SK-N-SH (cell line): ENCODE results near the gene UCK1. TPM values are rescaled to one million over a fixed set of nuclear protein-coding genes. Genes with fewer than 3 reads are reported as not detected.
"Not testable (repeated sequence)": the region's sequence is repeated elsewhere in the genome, so short reads cannot be mapped to it uniquely, and the experiment has no call there.

ENCODE experiments used
- CTCF ChIA-PET: fragments of 300-600, 350-600 bp; formaldehyde crosslinking; extraction: SDS; loops from one replicate; lab custom pipeline; 2021; lab: Yijun Ruan, JAX
- POLR2A ChIA-PET: fragments of 350-600 bp; sonication (Branson Sonifier 250); formaldehyde crosslinking; extraction: SDS; loops from one replicate; lab custom pipeline; 2020; ENCODE audit warnings: antibody characterized with exemption, inconsistent platforms; lab: Yijun Ruan, JAX
- DNase-seq: peaks from one replicate; pipeline ENCODE4 v3.0.0; 2012
- H2AFZ ChIP-seq: fragments of 200-600 bp; sonication (generic); 2 replicates; pipeline ENCODE4 v1.8.1; 2016; ENCODE audit warnings: antibody characterized with exemption, mild to moderate bottlenecking, low read depth
- H3F3A ChIP-seq: fragments of 200-600 bp; sonication (generic); replicated peaks from 2 replicates; pipeline ENCODE3; 2016; ENCODE audit warnings: antibody characterized with exemption, mild to moderate bottlenecking; ENCODE audit not compliant: insufficient read depth
- H3K27ac ChIP-seq, 2 experiments: fragments of 200-500 bp in 1 of 2; fragments of 200-600 bp in 1 of 2; sonication (Bioruptor generic) in 1 of 2; sonication (generic), shearing (Covaris generic) in 1 of 2; 2 replicates each; pipeline versions ENCODE4 v1.5.1 to v1.6.1; 2014 to 2016; ENCODE audit warnings: low read depth in 2 of 2, inconsistent platforms in 1 of 2, low read length in 1 of 2, mild to moderate bottlenecking in 1 of 2, mixed read lengths in 1 of 2
- H3K27me3 ChIP-seq: fragments of 200-600 bp; sonication (generic), shearing (Covaris generic); 2 replicates; pipeline ENCODE4 v1.6.1; 2016; ENCODE audit warnings: mixed run types; ENCODE audit not compliant: insufficient read depth
- H3K36me3 ChIP-seq, 2 experiments: fragments of 200-500 bp in 1 of 2; fragments of 200-600 bp in 1 of 2; sonication (Bioruptor generic) in 1 of 2; sonication (generic) in 1 of 2; replicated peaks in 1 of 2; 2 replicates each; pipeline versions ENCODE3 to v1.5.1; 2014 to 2016; ENCODE audit warnings: low read length in 1 of 2, mild to moderate bottlenecking in 1 of 2; ENCODE audit not compliant: insufficient read depth in 2 of 2, control insufficient read depth in 1 of 2
- H3K4me1 ChIP-seq, 2 experiments: fragments of 200-500 bp in 1 of 2; fragments of 200-600 bp in 1 of 2; sonication (Bioruptor generic) in 1 of 2; sonication (generic), shearing (Covaris generic) in 1 of 2; 2 replicates each; pipeline versions ENCODE4 v1.5.1 to v1.6.1; 2014 to 2016; ENCODE audit warnings: low read depth in 1 of 2, low read length in 1 of 2, mixed run types in 1 of 2; ENCODE audit not compliant: insufficient read depth in 2 of 2, control insufficient read depth in 1 of 2
- H3K4me2 ChIP-seq: fragments of 200-600 bp; sonication (generic), shearing (Covaris generic); 2 replicates; pipeline ENCODE4 v1.6.1; 2017; ENCODE audit warnings: mixed run types
- H3K4me3 ChIP-seq, 2 experiments: fragments of 200-500 bp in 1 of 2; fragments of 200-600 bp in 1 of 2; sonication (Bioruptor generic) in 1 of 2; sonication (generic), shearing (Covaris generic) in 1 of 2; 2 replicates each; pipeline versions ENCODE4 v1.5.1 to v1.8.1; 2014 to 2016; ENCODE audit warnings: low read depth in 2 of 2, inconsistent platforms in 1 of 2, low read length in 1 of 2, mild to moderate bottlenecking in 1 of 2, mixed read lengths in 1 of 2, moderate library complexity in 1 of 2
- H3K79me2 ChIP-seq: fragments of 200-600 bp; sonication (generic); 2 replicates; pipeline ENCODE4 v1.8.1; 2017; ENCODE audit warnings: mild to moderate bottlenecking; ENCODE audit not compliant: insufficient read depth
- H3K9ac ChIP-seq: fragments of 200-600 bp; sonication (generic); 2 replicates; pipeline ENCODE4 v1.6.1; 2017; ENCODE audit warnings: mixed run types
- H3K9me2 ChIP-seq: fragments of 200-600 bp; sonication (generic); 2 replicates; pipeline ENCODE4 v1.6.1; 2017; ENCODE audit warnings: mixed run types
- H3K9me3 ChIP-seq: fragments of 200-600 bp; sonication (generic); 2 replicates; pipeline ENCODE4 v1.6.1; 2017; ENCODE audit warnings: mixed run types, mild to moderate bottlenecking, moderate library complexity
- H4K20me1 ChIP-seq: fragments of 200-600 bp; sonication (generic); 2 replicates; pipeline ENCODE4 v1.6.1; 2017; ENCODE audit warnings: mild to moderate bottlenecking, mixed run types; ENCODE audit not compliant: insufficient read depth
- CTCF ChIP-seq: fragments of 200-600 bp; sonication (generic); IDR thresholded peaks from 2 replicates; pipeline ENCODE4 v1.6.1; 2017; ENCODE audit warnings: antibody characterized with exemption, mild to moderate bottlenecking, moderate library complexity
- EZH2phosphoT487 ChIP-seq: fragments of 200-600 bp; sonication (generic); IDR thresholded peaks from 2 replicates; pipeline ENCODE4 v1.6.1; 2017; ENCODE audit warnings: low read depth, mixed run types, mild to moderate bottlenecking, antibody characterized with exemption, moderate library complexity, borderline replicate concordance
- FOSL2 ChIP-seq: IDR thresholded peaks from 2 replicates; pipeline ENCODE4 v1.4.0; 2012; ENCODE audit warnings: low read depth, mild to moderate bottlenecking, moderate library complexity, borderline replicate concordance
- FOXM1 ChIP-seq: IDR thresholded peaks from 2 replicates; pipeline ENCODE4 v1.4.0; 2012; ENCODE audit warnings: low read depth, mild to moderate bottlenecking
- GATA2 ChIP-seq: sonication (generic); formaldehyde crosslinking; IDR thresholded peaks from 2 replicates; pipeline ENCODE4 v1.5.0; 2020; ENCODE audit warnings: mild to moderate bottlenecking, missing genetic modification reagents
- MXI1 ChIP-seq: IDR thresholded peaks from 2 replicates; pipeline ENCODE4 v1.6.1; 2012; ENCODE audit warnings: mild to moderate bottlenecking, low read depth, low read length, improper control_type of control experiment
- NFIC ChIP-seq: IDR thresholded peaks from 2 replicates; pipeline ENCODE4 v1.4.0; 2012; ENCODE audit warnings: borderline replicate concordance
- NRF1 ChIP-seq: IDR thresholded peaks from 2 replicates; pipeline ENCODE4 v1.6.1; 2012; ENCODE audit warnings: low read depth, mild to moderate bottlenecking, low read length
- PBX3 ChIP-seq: IDR thresholded peaks from 2 replicates; pipeline ENCODE4; 2012
- RAD21 ChIP-seq: IDR thresholded peaks from 2 replicates; pipeline ENCODE4 v1.6.1; 2012; ENCODE audit warnings: mild to moderate bottlenecking, low read length
- REST ChIP-seq: IDR thresholded peaks from 2 replicates; pipeline ENCODE4 v1.6.1; 2012; ENCODE audit warnings: mild to moderate bottlenecking, low read depth, low read length, moderate library complexity
- RXRA ChIP-seq: IDR thresholded peaks from 2 replicates; pipeline ENCODE4 v1.4.0; 2012; ENCODE audit warnings: low read depth, mild to moderate bottlenecking, borderline replicate concordance
- SIN3A ChIP-seq: IDR thresholded peaks from 2 replicates; pipeline ENCODE4 v1.6.1; 2012; ENCODE audit warnings: low read depth, mild to moderate bottlenecking, low read length, moderate library complexity, borderline replicate concordance
- TAF1 ChIP-seq: IDR thresholded peaks from 2 replicates; pipeline ENCODE4 v1.6.1; 2012; ENCODE audit warnings: low read depth, mild to moderate bottlenecking, low read length, moderate library complexity, borderline replicate concordance
- YY1 ChIP-seq: IDR thresholded peaks from 2 replicates; pipeline ENCODE4 v1.4.0; 2012; ENCODE audit warnings: low read depth, mild to moderate bottlenecking
- ZBTB33 ChIP-seq: IDR thresholded peaks from 2 replicates; pipeline ENCODE4 v1.4.0; 2012; ENCODE audit warnings: low read depth, borderline replicate concordance
- WGBS: methylation state at CpG from one replicate; pipeline ENCODE4 v1.1.6; 2017; ENCODE audit warnings: low lambda C conversion rate; 5-methylcytosine and 5-hydroxymethylcytosine counted together
- polyA plus RNA-seq, 3 experiments: library from polyadenylated mRNA; depleted of rRNA; stranded (reverse); fragments of >200 nt; gene quantifications; 2 replicates each; pipeline ENCODE4 v1.2.3, GENCODE V29; 2012

UCK1 gene
- polyA plus RNA-seq, 1 of the 3 experiments (the other 2 are of a cell fraction): 32.9 TPM

GRCh38 chr9:131552030-131552429 lies 21.0 kb upstream of the UCK1 start:
- Histone ChIP-seq H3K27me3 (peaks cover 20% of the 10 kb centered on the region; the same call in 1 of the 2 replicates), H3K9ac (no peak overlapping the region), H3K9me2 (no peaks in the 10 kb centered on the region)
- WGBS: 88% methylated on average over 6 of the region's 6 CpGs
- ChIA-PET POLR2A (no interaction called here), CTCF (interaction anchor here (1.0 kb wide), 1 partner anchor 168 kb away, joined by 3 read pairs; no protein-coding TSS in a partner anchor)
- TF ChIP-seq MXI1 (no peak), EZH2phosphoT487 (no peak), PBX3 (no peak), GATA2 (CRISPR knock-in tag) (no peak), FOSL2 (no peak), ZBTB33 (no peak), FOXM1 (no peak), RXRA (no peak), CTCF (no peak), YY1 (no peak), SIN3A (no peak), REST (no peak), RAD21 (no peak), NFIC (no peak), TAF1 (no peak), NRF1 (no peak)
- TF ChIP-seq, all 33 proteins: peak for 0
- Histone ChIP-seq H3K27ac (no peak overlapping the region), H3K4me1 (no peaks in the 10 kb centered on the region), H3K4me2 (no peak overlapping the region), H3K79me2 (no peaks in the 10 kb centered on the region), H3K4me3 (no peak overlapping the region), H3K36me3 (no peaks in the 10 kb centered on the region), H4K20me1 (no peaks in the 10 kb centered on the region), H3K9me3 (no peaks in the 10 kb centered on the region), H3F3A (no peaks in the 10 kb centered on the region), H2AFZ (no peak overlapping the region)
- DNase-seq: no peak

- H3K9ac ChIP-seq, POLR2A ChIA-PET, H3K4me1 ChIP-seq, H3K27ac ChIP-seq, H3K79me2 ChIP-seq, H2AFZ ChIP-seq, H4K20me1 ChIP-seq, H3F3A ChIP-seq, H3K9me2 ChIP-seq, DNase-seq, H3K4me3 ChIP-seq, CTCF ChIA-PET, H3K4me2 ChIP-seq, H3K9me3 ChIP-seq, H3K36me3 ChIP-seq: not testable (repeated sequence)
- WGBS: 78% methylated on average over 8 of the region's 8 CpGs
- peaks cover 35% of the 10 kb centered on the region for H3K27me3 ChIP-seq
Observed at GRCh38 chr9:131550465-131550864, 19.4 kb upstream of the UCK1 start.

- H3K9me3 ChIP-seq, CTCF ChIA-PET, H3K79me2 ChIP-seq, H2AFZ ChIP-seq, H3K27ac ChIP-seq, H3K4me2 ChIP-seq, H3K4me1 ChIP-seq, H4K20me1 ChIP-seq, H3K9ac ChIP-seq, H3K36me3 ChIP-seq, POLR2A ChIA-PET, DNase-seq, H3K9me2 ChIP-seq, H3K4me3 ChIP-seq, H3F3A ChIP-seq: not testable (repeated sequence)
- peaks cover 41% of the 10 kb centered on the region for H3K27me3 ChIP-seq
- 67% methylated on average over 10 of the region's 10 CpGs for WGBS
Observed at GRCh38 chr9:131549186-131549585, 18.1 kb upstream of the UCK1 start.
